Stimulated activated effector memory CD8-positive, alpha-beta T cell treated with anti-CD3 and anti-CD28 coated beads, Interleukin-12 subunit alpha, Interleukin-12 subunit beta, amount 100 ng/mL, for 72 hours (primary cell): ENCODE measurements around the gene PKNOX2.

Experiments
- ATAC-seq: fragments of 150-1000 bp; cut with Tn5 transposase; 2 replicates; pipeline ENCODE4 v1.10.0; 2021
- DNase-seq, 2 donors: peaks; one replicate each; pipeline ENCODE4 v3.0.0; 2021 to 2022; ENCODE audit warnings: low spot score in 2 of 2
- H3K27ac Mint-ChIP-seq: one replicate; pipeline ENCODE4 v1.8.0; 2022; ENCODE audit warnings: mild to moderate bottlenecking, mixed read lengths
- H3K36me3 Mint-ChIP-seq: one replicate; pipeline ENCODE4 v1.8.0; 2022; ENCODE audit warnings: mild to moderate bottlenecking, mixed read lengths
- H3K4me1 Mint-ChIP-seq: one replicate; pipeline ENCODE4 v1.8.0; 2022; ENCODE audit warnings: mixed read lengths
- H3K4me3 Mint-ChIP-seq: one replicate; pipeline ENCODE4 v1.8.0; 2022; ENCODE audit warnings: mild to moderate bottlenecking, mixed read lengths
- H3K9me3 Mint-ChIP-seq: one replicate; pipeline ENCODE4 v1.8.0; 2022; ENCODE audit warnings: mixed read lengths

The PKNOX2 gene

DNA sequence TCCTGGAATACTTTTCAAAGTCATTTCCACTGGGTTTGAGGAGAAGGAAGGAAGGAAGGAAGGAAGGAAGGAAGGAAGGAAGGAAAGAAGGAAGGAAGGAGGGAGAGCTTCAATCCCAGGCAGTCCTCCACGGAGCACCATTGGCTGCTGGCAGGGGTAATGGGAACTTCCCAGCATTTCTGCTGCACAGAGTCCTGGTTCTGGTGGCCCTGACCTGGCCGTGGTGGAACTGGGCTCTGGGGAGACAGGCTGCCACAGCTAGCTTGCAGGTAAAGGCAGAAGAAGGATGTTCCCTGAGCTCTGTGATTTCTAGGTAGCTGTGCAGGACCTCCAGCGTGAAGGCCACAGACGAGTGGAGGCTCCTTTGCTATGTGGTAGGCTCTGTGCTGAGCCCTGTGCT, 10.6 kb downstream of the PKNOX2 start:
- H3K36me3 Mint-ChIP-seq, result no peaks in the 10 kb centered on the region
- H3K9me3 Mint-ChIP-seq, result no peaks in the 10 kb centered on the region
- no peak overlapping the region for H3K4me3 Mint-ChIP-seq
- no peaks in the 10 kb centered on the region for H3K4me1 Mint-ChIP-seq
- DNase-seq (no peak), ATAC-seq (no peak)
- H3K27ac Mint-ChIP-seq, result no peak overlapping the region

DNA sequence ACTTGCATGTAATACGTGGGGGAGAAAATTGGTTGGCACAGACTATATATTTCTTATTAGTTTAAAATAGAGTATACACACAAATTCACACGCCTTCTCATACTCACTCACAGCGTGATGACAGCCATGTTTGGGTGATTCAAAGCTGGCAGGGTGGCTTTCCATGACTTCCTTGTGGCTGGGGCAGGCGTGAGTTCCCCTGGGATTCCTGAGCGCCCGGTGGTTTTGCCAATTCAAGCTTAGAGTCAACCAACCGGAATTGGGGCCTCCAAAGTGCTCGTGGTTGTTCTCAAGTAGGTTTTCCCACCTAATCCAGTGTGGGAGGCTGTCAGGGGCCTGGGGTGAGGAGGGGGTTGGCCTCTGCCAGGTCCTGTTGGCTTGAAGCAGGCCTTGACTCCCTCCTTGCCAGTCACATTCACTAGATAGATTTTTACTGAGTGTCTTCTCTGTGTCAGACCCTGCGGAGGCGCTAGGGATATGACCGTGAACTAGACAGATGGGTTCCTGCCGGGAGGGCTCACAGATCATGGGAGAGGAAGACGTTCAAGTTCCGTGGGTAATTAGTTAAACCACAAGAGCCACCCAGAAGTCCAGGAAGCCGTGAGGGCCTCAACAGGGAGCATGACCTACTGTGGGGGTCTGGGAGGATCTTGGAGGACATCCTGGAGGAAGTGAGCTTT, 11.5 kb downstream of the PKNOX2 start:
- H3K9me3 Mint-ChIP-seq, result no peaks in the 10 kb centered on the region
- no peaks in the 10 kb centered on the region for H3K4me1 Mint-ChIP-seq
- DNase-seq (no peak), ATAC-seq (no peak)
- no peaks in the 10 kb centered on the region for H3K36me3 Mint-ChIP-seq
- no peak overlapping the region for H3K4me3 Mint-ChIP-seq
- H3K27ac Mint-ChIP-seq, result no peak overlapping the region

GRCh38 chr11:125176866-125177265, 12.3 kb downstream of the PKNOX2 start:
- no peak for DNase-seq
- Mint-ChIP-seq H3K4me3 (no peak overlapping the region), H3K9me3 (no peaks in the 10 kb centered on the region), H3K27ac (no peak overlapping the region), H3K4me1 (no peaks in the 10 kb centered on the region), H3K36me3 (no peaks in the 10 kb centered on the region)
- ATAC-seq, result no peak

DNA sequence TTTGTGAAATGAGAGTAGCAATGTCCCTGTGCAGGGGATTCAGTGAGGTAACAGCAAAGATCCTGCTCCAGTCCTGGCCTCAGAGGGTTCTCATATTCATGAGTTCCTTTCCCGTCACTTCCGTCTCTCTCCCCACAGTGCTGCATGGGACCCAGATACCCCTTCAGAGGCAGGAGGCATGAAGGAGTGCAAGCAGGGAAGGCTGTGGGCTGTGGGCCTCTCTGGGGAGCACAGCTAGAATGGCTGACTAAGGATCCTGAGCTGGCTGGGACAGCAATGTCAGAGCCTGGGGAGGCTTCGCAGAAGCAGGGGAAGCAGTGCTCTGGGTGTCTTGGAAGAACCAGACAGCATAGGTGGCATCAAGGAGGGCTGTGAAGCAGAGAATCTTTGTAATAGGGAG, 13.0 kb downstream of the PKNOX2 start:
- Mint-ChIP-seq H3K4me3 (no peak overlapping the region), H3K9me3 (no peaks in the 10 kb centered on the region), H3K36me3 (no peaks in the 10 kb centered on the region), H3K27ac (no peak overlapping the region), H3K4me1 (no peaks in the 10 kb centered on the region)
- ATAC-seq (no peak), DNase-seq (no peak)

GRCh38 chr11:125179346-125179745, 14.8 kb downstream of the PKNOX2 start:
- no peaks in the 10 kb centered on the region for H3K4me1 Mint-ChIP-seq
- no peaks in the 10 kb centered on the region for H3K36me3 Mint-ChIP-seq
- DNase-seq (no peak), ATAC-seq (no peak)
- no peaks in the 10 kb centered on the region for H3K9me3 Mint-ChIP-seq
- no peak overlapping the region for H3K27ac Mint-ChIP-seq
- no peak overlapping the region for H3K4me3 Mint-ChIP-seq

DNA sequence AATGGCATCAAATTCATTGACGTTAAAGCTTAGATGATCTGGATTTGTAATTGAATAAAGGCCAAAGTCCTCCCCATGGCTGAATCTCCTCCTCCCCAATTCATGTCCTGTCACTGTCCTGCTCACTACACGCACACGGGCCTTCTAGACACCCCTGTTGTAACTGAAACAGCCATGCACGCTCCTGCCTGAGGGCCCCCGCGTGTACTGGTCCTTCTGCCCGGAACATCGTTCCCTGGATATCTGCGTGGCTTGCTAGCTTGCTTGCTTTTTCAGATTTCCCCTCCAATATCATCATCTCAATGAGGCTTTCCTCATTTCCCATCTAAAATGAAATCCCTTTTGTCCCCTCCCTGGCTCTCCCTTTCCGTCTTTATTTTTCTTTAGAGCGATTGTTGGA, 15.3 kb downstream of the PKNOX2 start:
- Mint-ChIP-seq H3K27ac (no peak overlapping the region), H3K4me3 (no peak overlapping the region), H3K9me3 (no peaks in the 10 kb centered on the region), H3K4me1 (no peaks in the 10 kb centered on the region), H3K36me3 (no peaks in the 10 kb centered on the region)
- no peak for DNase-seq
- ATAC-seq, result no peak

DNA sequence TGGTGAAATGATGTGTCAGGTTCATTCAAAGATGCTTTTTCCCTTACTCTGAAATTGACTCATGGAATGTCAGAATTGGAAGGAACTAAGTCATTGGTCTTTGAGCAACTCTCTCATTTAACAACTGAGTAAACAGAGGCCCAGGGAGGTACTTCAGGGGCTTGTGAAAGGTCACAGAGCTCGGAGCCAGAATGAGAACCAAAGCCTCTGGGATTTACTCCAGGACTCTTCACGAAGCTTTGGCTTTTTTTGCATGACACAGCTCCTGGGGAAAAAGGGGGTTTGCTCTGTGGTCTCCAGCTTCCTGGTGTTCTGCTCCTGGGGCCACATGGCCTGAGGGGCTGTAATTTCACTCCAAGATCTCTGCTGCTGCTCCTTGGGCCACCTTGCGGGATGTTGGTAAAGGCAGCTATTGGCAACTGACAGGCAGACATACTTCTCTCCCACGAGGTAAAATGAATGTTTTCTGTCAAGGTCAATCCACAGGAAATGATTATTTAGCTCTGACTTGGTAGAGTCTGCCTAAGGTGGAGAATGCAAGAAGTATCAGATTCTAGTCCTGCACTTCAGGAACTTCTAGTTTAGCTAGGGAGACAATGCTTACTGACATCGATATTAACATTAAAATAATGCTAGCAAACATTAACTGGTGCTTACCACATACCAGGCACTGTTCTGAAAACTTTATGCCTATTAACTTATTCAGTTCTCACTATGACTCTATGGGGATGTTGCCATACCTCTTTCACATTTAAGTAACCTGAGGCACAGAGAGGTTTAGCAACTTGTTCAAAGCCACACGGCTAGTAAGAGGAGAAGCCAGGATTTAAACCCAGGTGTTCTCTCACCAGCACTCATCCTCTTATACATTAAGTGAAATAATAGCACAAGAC, 16.1 kb downstream of the PKNOX2 start:
- no peak overlapping the region for H3K4me3 Mint-ChIP-seq
- no peaks in the 10 kb centered on the region for H3K4me1 Mint-ChIP-seq
- no peaks in the 10 kb centered on the region for H3K36me3 Mint-ChIP-seq
- no peak for ATAC-seq
- H3K9me3 Mint-ChIP-seq, result no peaks in the 10 kb centered on the region
- no peak for DNase-seq
- H3K27ac Mint-ChIP-seq, result no peak overlapping the region

- Mint-ChIP-seq H3K36me3 (no peaks in the 10 kb centered on the region), H3K27ac (no peak overlapping the region), H3K4me3 (no peak overlapping the region), H3K9me3 (no peaks in the 10 kb centered on the region), H3K4me1 (no peaks in the 10 kb centered on the region)
- DNase-seq, result no peak
- ATAC-seq, result no peak
Observed at GRCh38 chr11:125182573-125182972, 18.0 kb downstream of the PKNOX2 start.

- no peaks in the 10 kb centered on the region for H3K36me3 Mint-ChIP-seq
- H3K27ac Mint-ChIP-seq, result no peak overlapping the region
- H3K4me1 Mint-ChIP-seq, result no peaks in the 10 kb centered on the region
- ATAC-seq (no peak), DNase-seq (no peak)
- no peak overlapping the region for H3K4me3 Mint-ChIP-seq
- no peaks in the 10 kb centered on the region for H3K9me3 Mint-ChIP-seq
Observed at GRCh38 chr11:125183641-125184040, 19.1 kb downstream of the PKNOX2 start.

- Mint-ChIP-seq H3K4me1 (no peaks in the 10 kb centered on the region), H3K4me3 (no peak overlapping the region), H3K36me3 (no peaks in the 10 kb centered on the region), H3K9me3 (no peaks in the 10 kb centered on the region), H3K27ac (no peak overlapping the region)
- no peak for ATAC-seq
- DNase-seq, result no peak
Observed at GRCh38 chr11:125188021-125188420, 23.5 kb downstream of the PKNOX2 start.

DNA sequence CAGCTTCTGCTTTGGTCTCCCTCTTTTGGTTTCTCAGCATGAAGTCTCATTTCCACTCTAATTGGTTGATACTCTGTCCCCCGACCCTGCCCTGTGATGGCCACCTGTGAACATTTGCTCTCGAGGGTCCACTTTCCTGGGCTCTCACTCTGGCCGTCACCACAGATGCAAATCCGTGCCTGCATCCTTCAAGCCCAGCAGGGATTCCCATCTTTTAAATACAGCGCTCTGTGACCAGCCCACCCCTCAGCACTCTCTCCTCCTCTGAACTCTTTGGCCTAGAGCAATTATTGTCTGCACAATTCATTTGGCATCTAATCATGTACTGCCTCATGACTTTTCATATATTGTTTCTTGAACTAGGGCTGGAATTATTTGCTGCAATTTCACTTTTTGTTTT, 26.0 kb downstream of the PKNOX2 start:
- Mint-ChIP-seq H3K4me1 (no peaks in the 10 kb centered on the region), H3K9me3 (no peaks in the 10 kb centered on the region), H3K27ac (no peak overlapping the region), H3K4me3 (no peak overlapping the region), H3K36me3 (no peaks in the 10 kb centered on the region)
- DNase-seq, result no peak
- no peak for ATAC-seq

DNA sequence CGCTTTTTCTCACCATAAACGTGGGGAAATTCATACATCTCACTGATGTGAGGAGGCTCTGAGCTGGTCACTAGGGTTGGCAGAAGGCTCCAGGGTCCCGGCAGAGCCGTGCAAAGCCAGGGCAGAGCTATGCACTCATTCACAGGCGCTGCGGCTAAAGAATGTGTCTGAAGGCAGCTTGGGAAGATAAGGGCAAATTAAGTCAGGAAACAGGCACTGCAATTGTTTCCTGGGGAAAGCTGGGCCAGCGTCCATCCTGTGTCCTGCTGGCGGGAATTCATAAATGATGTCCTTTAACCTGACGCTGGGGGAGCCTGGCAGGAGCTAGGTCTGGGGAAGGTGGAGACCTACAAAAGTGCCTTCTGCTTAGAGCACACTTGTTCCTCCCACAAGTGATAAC, 27.6 kb downstream of the PKNOX2 start:
- no peak for DNase-seq
- H3K4me1 Mint-ChIP-seq, result no peaks in the 10 kb centered on the region

DNA sequence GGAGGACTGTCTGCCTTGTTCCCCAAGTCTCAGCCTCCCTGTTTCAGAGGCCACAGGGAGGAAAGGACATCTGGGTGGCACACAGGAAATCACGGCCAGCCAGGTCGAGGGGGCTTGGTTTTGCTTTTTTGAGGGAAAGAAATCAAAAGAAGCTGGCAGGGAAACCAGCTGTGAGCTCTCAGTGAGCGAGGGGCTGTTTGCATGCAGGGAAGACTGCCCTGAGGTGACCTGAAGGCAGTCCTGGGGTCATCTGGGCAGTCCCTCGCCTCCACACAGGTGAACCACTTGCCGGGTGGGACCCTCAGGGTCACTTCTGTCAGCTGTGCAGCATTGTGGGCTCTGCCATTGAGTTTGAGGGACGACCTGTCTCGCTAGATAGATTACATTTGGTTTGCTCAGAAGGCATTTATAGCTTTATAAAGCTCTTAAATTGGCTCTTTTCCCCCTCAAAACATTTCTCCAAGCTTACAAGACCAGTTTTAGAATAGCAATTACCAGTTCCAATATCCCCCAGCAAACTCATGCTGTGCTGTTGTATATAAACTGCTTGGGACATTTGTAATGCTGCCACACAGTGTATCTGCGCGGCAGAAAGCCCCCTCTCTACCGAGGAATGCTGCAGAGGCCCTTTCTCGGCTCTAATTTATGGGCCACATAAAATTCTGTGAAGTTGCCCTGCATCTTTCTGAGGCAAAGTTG, 28.3 kb downstream of the PKNOX2 start:
- no peaks in the 10 kb centered on the region for H3K4me1 Mint-ChIP-seq
- no peak overlapping the region for H3K4me3 Mint-ChIP-seq
- no peak overlapping the region for H3K27ac Mint-ChIP-seq
- no peaks in the 10 kb centered on the region for H3K36me3 Mint-ChIP-seq
- ATAC-seq (no peak), DNase-seq (no peak)
- no peaks in the 10 kb centered on the region for H3K9me3 Mint-ChIP-seq

More for the DNA sequence above, 27.6 kb downstream of the PKNOX2 start:
- Mint-ChIP-seq H3K9me3 (no peaks in the 10 kb centered on the region), H3K36me3 (no peaks in the 10 kb centered on the region), H3K4me3 (no peak overlapping the region), H3K27ac (no peak overlapping the region)
- ATAC-seq, result no peak

DNA sequence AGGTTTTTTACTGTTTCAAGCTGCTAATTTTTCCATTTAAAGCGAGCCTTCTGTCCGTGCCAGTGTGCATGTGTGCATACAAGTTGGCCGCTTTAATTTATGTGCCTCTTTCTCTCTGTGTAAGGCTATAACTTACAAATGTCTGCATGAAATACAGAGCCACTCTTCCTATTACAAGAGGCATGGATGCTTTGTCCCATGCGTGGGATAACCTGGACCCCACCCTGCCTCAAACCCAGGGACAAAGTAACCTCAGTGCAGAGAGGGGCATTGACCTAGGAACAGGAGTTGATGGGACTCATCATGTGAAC, 28.8 kb downstream of the PKNOX2 start:
- H3K4me1 Mint-ChIP-seq, result no peaks in the 10 kb centered on the region
- no peak for DNase-seq
- no peaks in the 10 kb centered on the region for H3K36me3 Mint-ChIP-seq
- ATAC-seq, result no peak
- no peaks in the 10 kb centered on the region for H3K9me3 Mint-ChIP-seq
- H3K27ac Mint-ChIP-seq, result no peak overlapping the region
- H3K4me3 Mint-ChIP-seq, result no peak overlapping the region

- Mint-ChIP-seq H3K4me3 (no peak overlapping the region), H3K9me3 (no peaks in the 10 kb centered on the region), H3K36me3 (no peaks in the 10 kb centered on the region), H3K4me1 (no peaks in the 10 kb centered on the region), H3K27ac (no peak overlapping the region)
- ATAC-seq, result no peak
- DNase-seq, result no peak
Observed at GRCh38 chr11:125193841-125194240, 29.3 kb downstream of the PKNOX2 start.

DNA sequence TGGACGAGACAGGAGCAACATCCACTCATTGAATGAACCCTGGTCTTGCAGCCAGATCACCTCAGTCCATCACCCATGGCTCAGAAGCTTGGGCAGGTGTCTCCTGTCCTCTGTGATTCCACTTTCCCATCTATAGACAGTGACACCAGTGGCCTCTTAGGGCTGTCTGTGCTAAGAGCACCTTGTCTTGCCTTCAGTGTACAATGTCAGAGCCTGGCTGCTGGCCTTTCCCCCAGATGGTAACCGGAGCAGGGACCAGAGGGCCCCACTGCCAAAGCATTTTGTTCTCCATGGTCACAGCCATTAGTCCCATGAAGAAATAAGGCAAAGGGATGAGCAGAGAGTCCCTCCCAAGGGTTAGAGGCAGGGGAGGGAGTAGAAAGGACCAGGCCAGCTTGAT, 35.4 kb downstream of the PKNOX2 start:
- DNase-seq, result no peak
- Mint-ChIP-seq H3K36me3 (no peaks in the 10 kb centered on the region), H3K9me3 (no peaks in the 10 kb centered on the region), H3K27ac (no peak overlapping the region), H3K4me1 (no peaks in the 10 kb centered on the region), H3K4me3 (no peak overlapping the region)
- no peak for ATAC-seq
